Right renal cortex interstitium (tissue), 3 donors: ENCODE measurements around the gene NDUFB5. TPM values are rescaled to one million over a fixed set of nuclear protein-coding genes. Genes with fewer than 3 reads are reported as not detected.

Experiments used
- DNase-seq, 3 donors: peaks; one replicate each; pipeline ENCODE4 v3.0.0-alpha.2; 2013; ENCODE audit warnings: low read depth in 3 of 3, low spot score in 2 of 3
- polyA plus RNA-seq, 3 donors: library from polyadenylated mRNA; unstranded; fragments of 120-200 nt; gene quantifications; one replicate each; pipeline ENCODE4 v1.2.1, GENCODE V29; 2013; ENCODE audit not compliant: insufficient read length in 3 of 3

NDUFB5 gene
- polyA plus RNA-seq, 3 donors, result 201 to 206 (median 202) TPM

DNA sequence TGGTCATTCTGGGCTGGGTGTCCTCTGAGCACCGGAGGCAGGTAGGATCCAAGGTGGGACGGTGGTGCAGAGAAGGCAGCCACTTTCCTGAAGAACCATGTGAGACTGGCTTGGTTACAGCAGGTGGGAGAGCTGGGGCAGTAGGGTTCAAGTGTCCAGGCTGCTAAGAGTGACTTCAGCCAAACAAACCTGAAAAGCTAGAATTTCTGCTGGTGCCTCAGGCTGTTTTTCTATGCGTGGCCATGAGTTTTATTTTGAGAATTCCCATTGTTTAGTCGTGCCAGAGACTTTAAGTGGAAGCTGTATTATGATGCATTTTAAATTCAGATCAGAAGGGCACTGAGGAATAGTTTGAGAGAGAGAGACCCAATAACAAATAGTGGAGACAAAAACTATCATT, 68.3 kb downstream of the NDUFB5 start:
- no peak for DNase-seq

DNA sequence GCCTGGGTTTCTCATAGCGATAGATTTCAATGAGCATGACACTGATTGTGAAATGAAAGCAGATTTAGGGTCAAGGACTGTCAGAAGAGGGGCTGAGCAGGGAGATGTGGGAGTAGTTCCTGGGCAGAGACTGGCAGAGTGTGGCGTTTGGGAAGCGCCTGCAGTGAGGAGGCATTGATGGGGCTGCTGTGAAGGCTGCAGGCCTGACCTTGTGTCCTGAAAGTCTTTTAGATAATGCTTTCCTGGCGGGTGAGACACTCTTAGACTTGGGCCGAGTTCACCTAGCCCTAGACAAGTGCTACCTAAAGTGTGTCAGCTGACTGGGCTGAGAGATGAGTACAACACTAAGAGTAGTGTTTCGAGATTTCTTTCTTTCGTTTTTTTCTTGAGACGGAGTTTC, 68.9 kb downstream of the NDUFB5 start:
- no peak for DNase-seq

DNA sequence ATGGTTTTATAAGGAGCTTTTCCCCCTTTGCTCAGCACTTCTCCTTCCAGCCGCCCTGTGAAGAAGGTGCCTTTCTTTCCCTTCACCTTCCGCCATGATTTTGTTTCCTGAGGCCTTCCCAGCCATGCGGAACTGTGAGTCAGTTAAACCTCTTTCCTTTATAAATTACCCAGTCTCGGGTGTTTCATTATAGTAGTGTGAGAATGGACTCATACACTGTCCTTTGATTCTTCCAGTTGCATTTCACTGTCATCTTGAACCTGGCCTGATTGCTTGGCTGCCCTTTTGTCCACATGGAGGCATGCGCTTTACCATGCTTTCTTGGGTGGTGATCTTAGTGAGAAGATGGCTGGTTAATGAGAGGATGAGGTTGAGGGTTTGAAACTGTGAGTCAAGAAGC, 71.5 kb downstream of the NDUFB5 start:
- DNase-seq, result no peak

Other genes starting within 250 kb of the NDUFB5 start
- 10 to 100 TPM; 28.5 to 29.6 (median 29.0) TPM for gene GNB4, start 153.3 kb upstream of the NDUFB5 start, polyA plus RNA-seq
- 100 to 1,000 TPM; 108 to 126 (median 108) TPM for gene ACTL6A, start 41.9 kb upstream of the NDUFB5 start, polyA plus RNA-seq
- 10 to 100 TPM; 59.5 to 64.6 (median 60.1) TPM for gene MRPL47, start 156 bp upstream of the NDUFB5 start, polyA plus RNA-seq
- 10 to 100 TPM; 14.1 to 16.7 (median 15.8) TPM for gene USP13, start 48.2 kb downstream of the NDUFB5 start, polyA plus RNA-seq